Esophagus (tissue), 2 donors: ENCODE data around the gene ARHGEF39. TPM values are rescaled to one million over a fixed set of nuclear protein-coding genes. Genes with fewer than 3 reads are reported as not detected.

ENCODE experiments used
- polyA plus RNA-seq, 2 donors: library from polyadenylated mRNA; stranded (reverse); fragments of 200-250 nt; gene quantifications; one replicate each; pipeline ENCODE4 v1.2.3, GENCODE V29; 2013
- donor health status: healthy with polysubstance abuse.
- donor health status: Bipolar disorder and iron deficiency.

ARHGEF39 gene
- polyA plus RNA-seq, 2 donors, result 2.4 to 4.0 TPM

Other genes with a start within 250 kb of the ARHGEF39 start
- gene RUSC2, start 175.1 kb downstream of the ARHGEF39 start, polyA plus RNA-seq, result 10 to 100 TPM in 1 of 2 donors, 1 to 10 TPM in 1; 7.3 to 27.2 TPM
- gene TESK1, start 59.9 kb downstream of the ARHGEF39 start, polyA plus RNA-seq, result 10 to 100 TPM; 15.3 to 22.7 TPM
- gene CD72, start 46.8 kb downstream of the ARHGEF39 start, polyA plus RNA-seq, result under 1 TPM; 0.26 to 0.29 TPM
- under 1 TPM; 0.75 to 0.88 TPM for gene SIT1, start 14.3 kb downstream of the ARHGEF39 start, polyA plus RNA-seq
- gene RMRP, start 7.2 kb downstream of the ARHGEF39 start, polyA plus RNA-seq, result 100 to 1,000 TPM in 1 of 2 donors, 1 to 10 TPM in 1; 3.3 to 333 TPM
- gene CCDC107, start 6.9 kb downstream of the ARHGEF39 start, polyA plus RNA-seq, result 10 to 100 TPM; 17.3 to 21.1 TPM
- gene CA9, start 8.7 kb upstream of the ARHGEF39 start, polyA plus RNA-seq, result under 1 TPM; 0.18 to 0.94 TPM
- 1,000 to 10,000 TPM; 1,007 to 1,288 TPM for gene TPM2, start 24.7 kb upstream of the ARHGEF39 start, polyA plus RNA-seq
- gene TLN1, start 67.0 kb upstream of the ARHGEF39 start, polyA plus RNA-seq, result 10 to 100 TPM; 53.2 to 89.5 TPM
- 10 to 100 TPM; 10.5 to 13.6 TPM for gene CREB3, start 67.5 kb upstream of the ARHGEF39 start, polyA plus RNA-seq
- gene GBA2, start 84.0 kb upstream of the ARHGEF39 start, polyA plus RNA-seq, result 10 to 100 TPM; 26.7 to 45.8 TPM
- 1 to 10 TPM; 5.3 to 6.3 TPM for gene RGP1, start 84.1 kb upstream of the ARHGEF39 start, polyA plus RNA-seq
- gene MSMP, start 89.1 kb upstream of the ARHGEF39 start, polyA plus RNA-seq, result under 1 TPM in 1 of 2 donors, not detected in 1; 0.06 TPM
- gene NPR2, start 126.4 kb upstream of the ARHGEF39 start, polyA plus RNA-seq, result 1 to 10 TPM; 3.8 to 5.1 TPM
- under 1 TPM; 0.52 to 0.57 TPM for gene SPAG8, start 147.1 kb upstream of the ARHGEF39 start, polyA plus RNA-seq
- 10 to 100 TPM; 43.1 to 45.0 TPM for gene HINT2, start 149.8 kb upstream of the ARHGEF39 start, polyA plus RNA-seq
- gene FAM221B, start 163.5 kb upstream of the ARHGEF39 start, polyA plus RNA-seq, result not detected
- 1 to 10 TPM; 2.2 to 3.0 TPM for gene TMEM8B, start 164.0 kb upstream of the ARHGEF39 start, polyA plus RNA-seq
- not detected for gene OR13J1, start 205.2 kb upstream of the ARHGEF39 start, polyA plus RNA-seq
- under 1 TPM; 0.61 to 0.94 TPM for gene HRCT1, start 241.0 kb upstream of the ARHGEF39 start, polyA plus RNA-seq
- gene SPAAR, start 244.3 kb upstream of the ARHGEF39 start, polyA plus RNA-seq, result under 1 TPM; 0.29 to 0.33 TPM